ENCODE results near the gene PRMT9. TPM values are rescaled to one million over a fixed set of nuclear protein-coding genes. Genes with fewer than 3 reads are reported as not detected.
A peak's percentile ranks its signal among the peaks of the same experiment; 100 is the strongest.

The PRMT9 gene
- total RNA-seq, 1 experiment from 2014 or later, result 10.5 TPM

DNA sequence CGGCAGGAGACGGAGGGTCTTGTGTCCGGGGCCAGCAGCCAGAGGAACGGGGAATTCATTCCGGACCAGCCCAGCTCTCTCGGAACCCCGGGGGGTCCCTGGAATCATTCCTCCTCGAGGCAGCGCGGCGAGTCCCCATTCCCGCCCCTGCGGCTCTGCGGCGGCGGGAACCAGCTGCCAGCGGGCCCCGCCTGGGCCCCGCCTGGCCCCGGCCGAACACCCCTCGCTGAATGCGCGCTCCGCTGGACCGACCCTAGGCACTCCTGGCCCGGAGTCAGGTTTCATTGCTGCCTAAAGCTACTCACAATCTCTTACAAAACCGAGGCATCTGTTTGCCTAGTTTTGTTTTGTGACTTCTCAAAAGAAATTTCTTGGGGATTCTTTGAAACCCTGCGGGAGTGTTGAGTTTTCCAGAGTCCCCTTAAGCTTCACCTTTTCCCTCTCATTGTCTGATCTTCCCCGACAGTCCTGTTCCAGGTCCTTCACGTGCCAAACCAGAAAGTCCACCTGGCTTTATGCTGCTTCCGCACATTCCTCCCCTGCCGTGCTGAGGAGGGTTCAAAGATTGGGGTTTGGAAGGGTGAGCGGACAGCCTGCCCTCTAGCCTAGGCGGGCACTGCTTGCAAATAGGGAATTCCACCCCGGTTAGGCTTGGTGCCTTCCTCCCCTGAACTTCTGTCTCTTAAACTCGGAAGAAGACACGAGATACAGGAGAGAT is 48.7 kb upstream of the PRMT9 start:
- Histone ChIP-seq H2BK15ac (ENCODE audit: low read depth, low read length) (no peak overlapping the region), H2AFZ (ENCODE audit: low read length) (no peak overlapping the region), H3K27ac (ENCODE audit: insufficient read length, low read depth, low read length) (no peak overlapping the region), H3K9ac (ENCODE audit: extremely low read depth, insufficient read length, low read length) (peak overlapping the region; percentile 76), H3K79me1 (ENCODE audit: insufficient read depth, low read depth, low read length, poor library complexity, severe bottlenecking) (no peaks in the 10 kb centered on the region), H4K5ac (ENCODE audit: insufficient read length, low read depth, low read length) (no peak overlapping the region), H4K8ac (replicated peaks; ENCODE audit: insufficient read length, low read depth, low read length) (no peak overlapping the region), H3K4me2 (ENCODE audit: insufficient read depth, insufficient read length, low read length) (peak overlapping the region; percentile 67), H2BK12ac (ENCODE audit: insufficient read length, low read depth, low read length) (no peak overlapping the region), H2BK20ac (ENCODE audit: low read depth, low read length, poor library complexity, severe bottlenecking) (no peak overlapping the region), H3K18ac (ENCODE audit: insufficient read length, low read depth, low read length) (peak overlapping the region; percentile 81), H3K23ac (ENCODE audit: insufficient read length, low read depth, low read length) (no peak overlapping the region), H3K9me3 (ENCODE audit: control insufficient read depth, low read depth, low read length) (no peaks in the 10 kb centered on the region), H3T11ph (ENCODE audit: low read length) (no peak overlapping the region), H4K20me1 (ENCODE audit: control insufficient read depth, insufficient read depth, insufficient read length) (no peaks in the 10 kb centered on the region), H3K14ac (ENCODE audit: insufficient read depth, low read length) (peak overlapping the region; percentile 74), H4K91ac (ENCODE audit: insufficient read length, low read depth, low read length) (no peak overlapping the region), H3K4me1 (ENCODE audit: insufficient read depth, low read length) (peaks cover 4% of the 10 kb centered on the region; the same call in 1 of the 2 replicates), H3K4ac (ENCODE audit: low read depth, low read length) (no peak overlapping the region), H3K79me2 (ENCODE audit: insufficient read depth, low read length) (no peaks in the 10 kb centered on the region), H2BK5ac (ENCODE audit: insufficient read length, low read length) (no peak overlapping the region), H3K56ac (ENCODE audit: insufficient read length, low read depth, low read length) (no peak overlapping the region), H2BK120ac (ENCODE audit: low read depth, low read length, poor library complexity, severe bottlenecking) (no peak overlapping the region), H2AK5ac (ENCODE audit: insufficient read length, low read length) (no peak overlapping the region), H3K23me2 (ENCODE audit: insufficient read length, low read depth, low read length, poor library complexity, severe bottlenecking) (peaks cover 19% of the 10 kb centered on the region), H3K27me3 (ENCODE audit: insufficient read depth, low read length) (peaks cover 7% of the 10 kb centered on the region; the same call in 1 of the 2 replicates)
- WGBS (ENCODE audit: extremely low coverage, insufficient read length, low lambda C conversion rate), result no CpG with 5 or more reads among the region's 38 CpGs
- H3K9me3 Mint-ChIP-seq, result no peaks in the 10 kb centered on the region
- H3K4me1 Mint-ChIP-seq, result peaks cover 40 to 47% of the 10 kb centered on the region in 2 experiments
- peaks cover 78% of the 10 kb centered on the region for H3K27me3 Mint-ChIP-seq (ENCODE audit: low read depth)
- TF ChIP-seq CTCF (conservative IDR thresholded peaks at IDR 0.05), result no peak
- H3K36me3 Mint-ChIP-seq (ENCODE audit: insufficient read depth in 1 of 3, low read depth in 3 of 3), result no peaks in the 10 kb centered on the region; a peak in 1 of 7 replicates
- H3K4me3 Mint-ChIP-seq, result peak overlapping the region; percentile 80 to 87
- DNase-seq, result peak; percentile 58
- H3K27ac Mint-ChIP-seq, result peak overlapping the region in 2 of 3 experiments; percentile 84 to 92; a peak in 4 of 7 replicates

Measured in H9 (cell line).